Suppressor macrophage (primary cell): ENCODE measurements around the gene GRHL1.

Source experiments
- DNase-seq, 4 experiments: peaks; one replicate each; pipeline ENCODE4 v3.0.0-alpha.2; 2020 to 2022

Gene GRHL1

DNA sequence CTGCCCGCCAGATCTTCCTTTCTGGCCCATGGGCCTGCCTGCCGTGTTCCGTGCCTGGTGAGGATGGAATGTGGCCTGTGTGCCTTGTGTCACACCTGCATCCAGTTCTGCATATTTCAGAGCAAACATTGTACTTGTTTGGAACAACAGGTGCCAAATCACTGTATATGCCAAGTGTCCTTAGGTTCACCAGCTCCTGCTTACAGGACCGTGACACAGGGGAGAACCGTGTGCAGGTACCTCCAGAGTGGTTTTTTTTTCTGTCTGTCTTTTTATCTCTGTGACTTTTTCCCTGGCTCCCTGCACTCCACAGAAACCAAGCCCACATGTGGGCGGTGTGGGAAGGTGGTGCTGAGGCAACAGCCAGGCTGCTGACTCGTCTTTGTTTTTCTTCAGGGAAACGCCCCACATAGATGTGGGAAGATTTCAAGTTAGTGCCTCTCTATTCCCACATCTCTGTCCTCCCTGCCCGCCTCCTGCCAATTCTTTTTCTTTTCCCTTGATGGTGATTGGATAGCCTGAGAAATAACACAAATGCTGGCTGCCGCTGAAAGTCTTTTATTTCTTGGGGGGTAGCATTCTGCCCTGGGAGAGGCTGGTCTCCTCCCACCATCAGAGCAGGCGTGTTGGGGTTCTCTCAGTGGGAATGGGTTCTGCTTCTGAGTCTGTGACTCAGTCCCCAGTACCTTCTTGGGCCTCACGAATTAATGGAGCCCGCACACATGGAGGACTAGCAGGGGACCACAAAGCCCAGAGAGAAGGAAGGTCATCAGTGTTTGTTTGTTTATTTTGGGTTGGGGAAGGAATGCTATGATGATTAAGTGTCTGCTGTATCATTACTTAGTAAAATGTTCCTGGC is 21.4 kb downstream of the GRHL1 start:
- DNase-seq: peak; percentile 23 to 76 (median 62)

DNA sequence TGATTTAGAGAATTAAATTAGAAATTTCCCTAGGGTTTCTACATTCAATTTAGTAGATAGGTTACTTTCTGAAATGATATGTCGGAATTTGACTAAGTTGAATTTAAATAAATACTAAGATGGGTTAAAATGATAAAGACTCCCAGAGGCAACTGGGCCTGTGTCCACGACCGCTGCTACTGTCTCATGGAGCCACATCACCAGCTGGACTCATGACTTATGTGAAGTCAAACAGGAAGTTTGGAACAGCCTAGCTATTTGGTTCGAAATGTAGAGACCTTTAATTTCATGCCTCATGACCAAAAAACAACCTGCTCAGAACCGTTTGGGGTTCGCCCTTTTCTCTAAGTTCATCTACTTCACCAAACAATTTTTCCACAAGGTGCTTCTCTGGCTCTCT is 22.2 kb downstream of the GRHL1 start:
- DNase-seq: peak in 1 of 4 experiments; percentile 38

GRCh38 chr2:9974343-9974742 is 22.9 kb downstream of the GRHL1 start:
- peak in 2 of 4 experiments; percentile 21 to 26 for DNase-seq

- no peak for DNase-seq
Observed at GRCh38 chr2:9975328-9975727, 23.8 kb downstream of the GRHL1 start.

GRCh38 chr2:9975805-9976447 is 24.4 kb downstream of the GRHL1 start:
- DNase-seq: peak; percentile 58 to 89 (median 67)

- DNase-seq: no peak
Observed at GRCh38 chr2:9979977-9980376, 28.5 kb downstream of the GRHL1 start.

DNA sequence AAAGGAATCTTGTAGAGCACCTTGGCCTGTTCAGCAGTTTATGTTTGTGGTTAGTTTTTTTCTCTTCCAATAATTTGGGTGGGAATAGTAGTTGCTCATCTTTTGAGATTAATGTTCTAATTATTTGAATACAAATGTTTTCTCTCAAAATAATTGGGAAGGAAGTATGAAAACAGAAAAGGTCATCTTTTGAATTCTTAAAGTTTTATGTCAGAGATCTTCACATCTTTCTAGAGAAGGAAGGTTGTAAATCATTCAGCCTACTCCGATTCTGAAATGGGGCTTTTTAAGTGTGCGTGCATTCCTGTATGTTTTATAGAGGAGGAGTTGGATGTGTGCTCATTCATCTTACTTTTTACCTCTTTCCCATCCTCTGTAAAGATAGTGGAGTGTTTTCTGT is 29.0 kb downstream of the GRHL1 start:
- no peak for DNase-seq

GRCh38 chr2:9981655-9982054 is 30.2 kb downstream of the GRHL1 start:
- DNase-seq: no peak

DNA sequence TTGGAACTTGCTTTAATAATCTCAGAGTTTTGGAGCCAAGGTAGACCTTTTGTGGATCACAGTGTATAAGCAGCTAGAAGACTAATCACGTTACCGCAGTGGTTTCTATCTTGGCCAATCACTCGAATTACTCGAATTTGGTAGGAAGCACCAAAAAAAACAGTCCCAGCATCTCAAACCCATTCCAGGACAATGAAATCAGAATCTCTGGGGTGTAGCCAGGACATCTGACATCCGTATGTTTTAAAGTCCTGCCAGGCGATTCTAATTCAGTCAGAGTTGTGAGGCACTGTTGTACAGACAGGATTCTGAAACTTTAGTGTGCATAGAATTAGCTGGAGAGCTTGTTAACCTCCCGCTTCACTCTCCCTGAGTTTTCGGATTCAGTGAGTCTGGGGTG is 30.8 kb downstream of the GRHL1 start:
- DNase-seq: no peak

DNA sequence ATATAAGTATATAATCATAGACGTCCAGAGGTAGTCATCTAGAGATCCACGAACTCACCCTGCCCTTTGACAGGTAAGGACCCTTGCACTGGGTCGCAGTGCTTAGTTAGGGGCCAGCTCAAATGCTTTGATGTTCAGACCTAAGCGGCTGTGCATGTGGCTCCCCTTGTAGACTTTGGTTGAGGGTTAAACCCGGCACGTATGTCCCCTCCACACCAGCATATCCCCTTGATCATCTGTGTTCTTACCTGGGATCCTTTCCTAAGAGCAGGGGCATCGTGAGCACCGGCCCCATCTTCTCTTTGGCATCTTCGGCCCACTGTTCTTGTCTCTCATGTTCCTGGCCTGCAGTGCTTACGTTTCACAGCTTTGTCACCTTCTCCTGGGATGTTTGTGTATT is 31.4 kb downstream of the GRHL1 start:
- no peak for DNase-seq

DNA sequence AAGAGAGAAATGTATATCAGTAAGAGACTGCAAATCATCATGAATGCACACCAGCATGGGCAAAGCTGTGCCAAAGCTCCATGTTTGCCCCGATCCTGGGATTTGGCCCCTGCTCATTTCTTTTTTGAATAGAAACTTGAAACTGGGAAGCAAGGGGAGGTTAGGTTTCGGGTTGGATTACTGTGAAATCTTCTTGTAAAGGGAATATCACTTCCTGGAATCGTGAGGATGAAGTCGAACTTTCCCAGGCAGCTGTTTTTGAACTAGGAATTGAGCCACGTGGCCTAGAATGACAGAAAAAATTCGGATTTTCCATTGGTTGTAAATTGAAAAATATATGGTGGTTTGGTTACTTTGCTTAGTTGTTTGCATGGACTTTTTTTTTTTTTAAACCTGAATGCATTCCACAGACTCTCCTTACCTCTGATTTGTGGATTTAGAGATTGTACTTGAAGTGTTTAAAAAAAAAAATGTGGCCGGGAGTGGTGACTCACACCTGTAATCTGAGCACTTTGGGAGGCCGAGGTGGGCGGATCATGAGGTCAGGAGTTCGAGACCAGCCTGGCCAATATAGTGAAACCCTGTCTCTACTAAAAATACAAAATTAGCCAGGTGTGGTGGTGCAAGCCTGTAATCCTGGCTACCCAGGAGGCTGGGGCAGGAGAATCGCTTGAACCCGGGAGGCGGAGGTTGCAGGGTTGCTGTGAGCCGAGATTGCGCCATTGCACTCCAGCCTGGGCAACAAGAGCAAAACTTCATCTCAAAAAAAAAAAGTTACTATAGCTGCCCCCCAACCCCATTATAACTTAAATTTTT is 32.1 kb downstream of the GRHL1 start:
- no peak for DNase-seq

DNA sequence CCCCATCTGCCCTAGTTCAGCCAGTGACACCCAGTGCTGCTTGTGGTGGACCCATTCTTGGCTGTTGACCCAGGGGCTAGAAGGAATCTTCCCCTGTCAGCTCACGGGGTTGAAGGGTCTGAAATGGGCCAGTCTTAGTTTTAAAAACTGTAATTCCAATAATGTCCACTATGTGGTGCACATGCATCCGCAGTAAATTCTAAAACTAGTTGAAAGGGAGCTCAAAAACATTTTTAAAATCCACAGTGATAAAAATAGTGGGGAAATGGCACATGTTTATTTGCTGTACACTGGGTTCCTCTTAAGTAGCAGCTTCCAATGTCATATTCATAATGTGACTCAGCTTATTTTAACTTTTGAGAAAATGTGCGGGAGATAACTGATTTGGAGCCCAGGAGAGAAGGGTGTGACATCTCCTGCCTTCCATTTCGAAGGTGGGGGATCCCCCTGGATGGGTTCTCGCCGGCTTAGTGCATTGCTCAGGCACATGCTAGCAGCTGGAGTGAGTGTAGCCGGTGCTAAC is 32.8 kb downstream of the GRHL1 start:
- peak; percentile 54 to 86 (median 79) for DNase-seq

- DNase-seq: peak in 3 of 4 experiments; percentile 15 to 35 (median 29)
Observed at GRCh38 chr2:9984871-9985480, 33.5 kb downstream of the GRHL1 start.

DNA sequence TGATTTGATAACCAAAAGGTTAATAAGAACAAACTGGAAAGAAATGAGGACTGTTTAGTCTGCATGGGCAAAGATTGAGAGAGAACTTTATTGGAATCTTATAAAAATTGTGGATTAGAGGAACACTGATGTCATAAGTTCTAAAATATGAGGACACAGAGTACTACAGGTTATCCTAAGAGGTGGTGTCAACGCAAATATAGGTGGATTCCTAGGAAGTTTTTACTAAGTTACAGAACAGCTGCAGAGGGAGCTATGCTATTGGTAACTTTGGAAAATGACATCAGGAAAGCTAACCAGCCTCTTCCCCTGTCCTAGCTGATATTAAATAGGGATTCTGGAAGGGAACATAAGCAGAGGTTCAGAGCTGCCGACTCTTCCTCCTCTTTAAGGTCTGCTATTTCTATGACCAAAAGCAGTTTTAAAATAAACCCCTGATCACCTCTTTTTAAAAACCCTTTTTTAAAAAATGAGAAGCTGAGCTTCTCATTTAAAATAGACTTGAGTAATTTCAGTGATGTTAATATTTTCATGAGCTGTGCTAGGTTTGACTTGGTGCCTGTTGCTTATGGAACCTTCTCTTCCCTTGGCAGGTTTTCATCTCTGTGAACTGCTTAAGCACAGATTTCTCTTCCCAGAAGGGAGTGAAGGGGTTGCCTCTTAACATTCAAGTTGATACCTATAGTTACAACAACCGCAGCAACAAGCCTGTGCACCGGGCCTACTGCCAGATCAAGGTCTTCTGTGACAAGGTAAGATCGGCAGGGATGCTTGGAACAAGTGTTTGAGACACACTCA is 34.2 kb downstream of the GRHL1 start:
- no peak for DNase-seq

GRCh38 chr2:9988320-9988719 is 36.8 kb downstream of the GRHL1 start:
- DNase-seq: no peak

- peak; percentile 91 to 96 (median 94) for DNase-seq
Observed at GRCh38 chr2:9990736-9991135, 39.2 kb downstream of the GRHL1 start.

- no peak for DNase-seq
Observed at GRCh38 chr2:9991221-9991620, 39.7 kb downstream of the GRHL1 start.

DNA sequence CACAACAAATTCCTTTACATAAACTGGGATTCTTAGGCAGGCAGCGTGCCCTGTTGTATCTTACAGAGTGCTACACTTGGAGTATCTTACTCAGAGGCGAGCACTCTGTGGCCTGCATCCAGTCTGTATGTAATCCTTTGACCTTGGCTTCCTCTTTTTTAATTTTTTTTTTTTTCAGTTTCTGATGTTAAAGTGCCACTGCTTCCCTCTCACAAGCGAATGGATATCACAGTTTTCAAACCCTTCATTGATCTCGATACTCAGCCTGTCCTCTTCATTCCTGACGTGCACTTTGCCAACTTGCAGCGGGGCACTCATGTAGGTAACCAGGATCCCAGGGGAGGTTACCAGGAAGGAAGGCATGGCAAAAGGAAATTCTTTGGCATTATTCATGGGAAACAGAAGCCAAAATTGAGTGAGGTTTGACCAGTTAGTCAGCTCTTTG is 40.4 kb downstream of the GRHL1 start:
- peak; percentile 73 to 87 (median 82) for DNase-seq

DNA sequence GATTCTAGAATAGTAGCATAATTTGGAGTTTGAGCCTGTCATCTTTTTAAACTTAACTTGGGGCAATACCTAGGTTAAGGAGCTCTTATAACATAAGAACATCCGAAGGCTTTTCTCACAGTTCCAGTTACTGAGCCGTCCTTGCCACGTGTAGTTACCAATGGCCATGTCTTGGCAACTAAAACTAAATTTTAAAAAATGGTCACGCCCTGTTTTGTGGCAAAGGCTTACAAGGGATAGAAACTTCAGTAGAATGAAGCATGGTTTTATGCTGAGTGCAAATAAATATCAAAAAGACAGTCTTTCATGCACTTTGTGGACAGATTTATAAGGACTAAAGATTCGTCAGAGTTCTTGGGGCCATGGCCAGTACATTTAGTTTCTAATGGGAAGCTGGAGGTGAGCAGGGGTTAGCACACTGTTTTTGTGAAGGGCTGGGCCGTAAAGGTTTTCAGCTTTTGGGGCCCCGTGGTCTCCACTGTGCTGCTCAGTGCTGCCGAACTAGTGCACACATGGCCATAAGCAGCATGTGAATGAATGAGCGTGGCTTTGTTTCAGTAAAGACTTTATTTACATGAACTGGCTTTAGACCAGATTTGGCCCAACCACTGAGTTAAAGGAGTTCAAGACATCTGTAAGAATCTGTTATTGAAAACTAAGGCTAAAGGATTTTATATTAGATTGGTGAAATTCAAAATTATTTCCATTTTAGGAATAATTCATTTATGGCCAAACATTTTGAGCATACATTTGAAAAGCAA is 41.1 kb downstream of the GRHL1 start:
- DNase-seq: no peak

DNA sequence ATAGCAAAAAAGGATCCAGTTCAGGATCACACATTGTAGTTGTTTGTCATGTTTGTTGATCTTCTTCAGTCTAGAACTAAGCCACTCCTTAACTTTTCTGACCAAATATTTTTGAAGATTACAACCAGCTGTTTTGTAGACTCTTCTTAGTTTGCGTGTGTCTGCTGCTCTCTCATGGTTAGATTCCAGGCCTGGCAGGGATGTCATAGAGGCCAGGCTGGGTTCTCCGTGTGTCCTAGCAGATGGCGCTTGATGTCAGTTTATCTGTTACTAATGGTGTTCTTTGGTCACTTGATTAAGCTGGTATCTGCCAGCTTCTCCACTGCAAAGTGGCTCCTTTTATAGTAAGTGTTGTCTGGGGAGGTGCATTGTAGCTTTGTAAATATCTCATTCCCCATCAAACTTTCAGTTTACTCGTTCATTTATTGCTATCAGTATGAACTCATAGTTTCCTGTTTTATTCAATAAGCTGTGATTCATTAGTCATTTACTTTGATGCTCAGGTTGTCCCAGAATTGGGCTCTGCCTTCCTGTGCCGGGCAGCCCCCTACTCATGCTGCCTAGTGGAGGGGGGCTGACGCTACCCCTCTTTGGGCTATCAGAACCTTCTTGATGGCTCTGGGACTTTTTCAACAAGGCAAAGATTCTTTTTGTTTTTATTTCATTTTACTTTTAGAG is 42.1 kb downstream of the GRHL1 start:
- no peak for DNase-seq
